ENCODE measurements around the gene SMAD4. TPM values are rescaled to one million over a fixed set of nuclear protein-coding genes. Genes with fewer than 3 reads are reported as not detected.

SMAD4 gene
- total RNA-seq, 6 experiments from 2014 or later: 77.2 to 97.9 (median 84.0) TPM

DNA sequence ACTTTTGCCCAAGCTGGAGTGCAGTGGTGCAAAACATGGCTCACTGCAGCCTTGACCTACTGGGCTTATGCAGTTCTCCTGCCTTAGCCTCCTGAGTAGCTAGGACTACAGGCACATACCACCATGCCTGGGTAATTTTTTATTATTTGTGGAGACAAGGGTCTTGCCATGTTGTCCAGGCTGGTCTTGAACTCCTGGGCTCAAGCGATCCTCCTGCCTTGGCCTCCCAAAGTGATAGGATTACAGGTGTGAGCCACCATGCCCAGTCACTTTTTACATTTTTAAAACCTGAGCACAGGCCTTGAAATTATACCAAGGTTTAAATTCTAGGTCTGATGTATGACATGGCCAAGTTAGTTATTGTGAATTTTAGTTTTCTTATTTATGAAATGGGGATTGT lies 18.2 kb downstream of the SMAD4 start:
- H3K4me3 Mint-ChIP-seq: no peak overlapping the region
- no peak overlapping the region for H3K27ac Mint-ChIP-seq
- H3K27me3 Mint-ChIP-seq (ENCODE audit: insufficient read depth): no peaks in the 10 kb centered on the region
- TF ChIP-seq, protein P1, sequence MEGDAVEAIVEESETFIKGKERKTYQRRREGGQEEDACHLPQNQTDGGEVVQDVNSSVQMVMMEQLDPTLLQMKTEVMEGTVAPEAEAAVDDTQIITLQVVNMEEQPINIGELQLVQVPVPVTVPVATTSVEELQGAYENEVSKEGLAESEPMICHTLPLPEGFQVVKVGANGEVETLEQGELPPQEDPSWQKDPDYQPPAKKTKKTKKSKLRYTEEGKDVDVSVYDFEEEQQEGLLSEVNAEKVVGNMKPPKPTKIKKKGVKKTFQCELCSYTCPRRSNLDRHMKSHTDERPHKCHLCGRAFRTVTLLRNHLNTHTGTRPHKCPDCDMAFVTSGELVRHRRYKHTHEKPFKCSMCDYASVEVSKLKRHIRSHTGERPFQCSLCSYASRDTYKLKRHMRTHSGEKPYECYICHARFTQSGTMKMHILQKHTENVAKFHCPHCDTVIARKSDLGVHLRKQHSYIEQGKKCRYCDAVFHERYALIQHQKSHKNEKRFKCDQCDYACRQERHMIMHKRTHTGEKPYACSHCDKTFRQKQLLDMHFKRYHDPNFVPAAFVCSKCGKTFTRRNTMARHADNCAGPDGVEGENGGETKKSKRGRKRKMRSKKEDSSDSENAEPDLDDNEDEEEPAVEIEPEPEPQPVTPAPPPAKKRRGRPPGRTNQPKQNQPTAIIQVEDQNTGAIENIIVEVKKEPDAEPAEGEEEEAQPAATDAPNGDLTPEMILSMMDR (IDR thresholded peaks at IDR 0.05): no peak
- no peak for DNase-seq
- H3K36me3 Mint-ChIP-seq (ENCODE audit: low read depth): peaks cover 9% of the 10 kb centered on the region
- no peaks in the 10 kb centered on the region for H3K9me3 Mint-ChIP-seq
- peaks cover 29% of the 10 kb centered on the region for H3K4me1 Mint-ChIP-seq (ENCODE audit: low read depth)

DNA sequence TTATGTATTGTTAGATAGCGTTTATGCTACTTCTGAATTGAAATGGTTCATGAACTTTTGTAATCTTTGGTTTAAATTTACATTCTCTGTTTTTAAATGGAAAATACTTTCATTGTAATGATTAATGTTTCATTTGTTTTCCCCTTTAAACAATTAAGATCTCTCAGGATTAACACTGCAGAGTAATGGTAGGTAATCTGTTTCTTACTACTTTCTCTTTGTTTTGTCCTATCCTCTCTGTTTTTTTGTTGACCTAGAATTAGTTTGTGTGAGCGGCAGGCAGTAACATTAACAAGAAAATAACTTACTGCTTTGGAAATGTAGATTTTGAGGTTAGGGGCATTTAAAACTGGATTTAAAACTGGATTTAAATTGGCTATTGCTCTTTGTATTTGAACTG lies 19.1 kb downstream of the SMAD4 start:
- Mint-ChIP-seq H3K36me3 (ENCODE audit: low read depth) (peaks cover 9% of the 10 kb centered on the region), H3K27ac (no peak overlapping the region), H3K9me3 (no peaks in the 10 kb centered on the region), H3K4me1 (ENCODE audit: low read depth) (peaks cover 30% of the 10 kb centered on the region), H3K4me3 (no peak overlapping the region), H3K27me3 (ENCODE audit: insufficient read depth) (no peaks in the 10 kb centered on the region)
- no peak for DNase-seq
- TF ChIP-seq, protein P1 (IDR thresholded peaks at IDR 0.05): no peak

DNA sequence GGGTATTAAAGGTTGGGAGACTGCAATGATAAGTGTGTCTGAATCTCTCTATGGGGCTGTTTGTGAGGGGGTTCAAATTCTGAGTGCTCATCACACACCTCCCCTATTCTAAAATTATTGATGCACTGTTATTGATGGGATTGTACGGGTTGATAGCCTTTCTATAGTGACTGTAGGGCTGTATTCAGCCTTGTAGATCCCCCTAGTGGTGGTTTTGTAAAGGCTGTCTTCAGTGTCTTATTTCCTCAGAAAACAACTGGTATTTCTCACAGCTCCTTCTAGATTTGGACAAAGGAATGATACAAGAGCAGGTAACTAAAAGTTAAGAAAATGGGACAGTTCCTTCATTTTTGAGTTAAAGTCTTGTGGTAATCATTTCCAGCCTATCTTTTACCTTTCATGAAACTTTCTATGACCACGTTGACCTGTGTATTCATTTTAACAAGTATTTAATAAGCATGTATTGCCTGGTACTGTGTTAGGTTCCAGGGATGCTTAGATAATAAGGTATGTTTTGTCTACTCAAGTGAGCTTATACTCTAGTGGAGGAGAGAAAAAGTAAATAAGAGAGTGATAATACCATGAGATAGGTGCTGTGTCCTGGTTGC lies 21.2 kb downstream of the SMAD4 start:
- peaks cover 13% of the 10 kb centered on the region for H3K4me1 Mint-ChIP-seq (ENCODE audit: low read depth)
- H3K36me3 Mint-ChIP-seq (ENCODE audit: low read depth): peaks cover 9% of the 10 kb centered on the region
- H3K9me3 Mint-ChIP-seq: no peaks in the 10 kb centered on the region
- no peak overlapping the region for H3K27ac Mint-ChIP-seq
- no peak overlapping the region for H3K4me3 Mint-ChIP-seq
- TF ChIP-seq, protein P1 (IDR thresholded peaks at IDR 0.05): peak; percentile 91
- DNase-seq: peak; percentile 43
- no peaks in the 10 kb centered on the region for H3K27me3 Mint-ChIP-seq (ENCODE audit: insufficient read depth)

DNA sequence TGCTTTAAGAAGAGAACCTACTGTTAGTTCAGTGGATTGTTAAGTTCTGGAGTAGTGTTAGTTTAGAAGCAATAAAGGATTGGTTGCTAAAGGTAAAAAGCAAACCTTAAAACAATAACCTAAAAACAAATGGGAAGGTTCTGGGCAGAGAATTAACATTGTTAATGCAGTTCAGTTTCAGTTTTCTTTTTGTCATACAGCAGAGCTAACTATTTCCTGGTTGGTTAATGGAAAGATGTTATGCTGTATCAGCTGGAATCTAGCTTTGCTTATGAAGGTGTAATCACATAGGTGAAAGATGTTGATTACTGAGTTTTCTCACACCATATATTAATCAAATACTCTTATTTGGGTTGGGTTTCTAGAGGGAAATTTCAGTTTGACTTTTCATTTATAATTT lies 23.8 kb downstream of the SMAD4 start:
- Mint-ChIP-seq H3K4me1 (ENCODE audit: low read depth) (peaks cover 13% of the 10 kb centered on the region), H3K27me3 (ENCODE audit: insufficient read depth) (no peaks in the 10 kb centered on the region), H3K36me3 (ENCODE audit: low read depth) (peaks cover 12% of the 10 kb centered on the region), H3K4me3 (no peak overlapping the region; the same call in 1 of the 2 replicates), H3K9me3 (no peaks in the 10 kb centered on the region), H3K27ac (peak overlapping the region; percentile 47; the same call in 1 of the 2 replicates)
- TF ChIP-seq, protein P1 (IDR thresholded peaks at IDR 0.05): no peak
- DNase-seq: no peak

DNA sequence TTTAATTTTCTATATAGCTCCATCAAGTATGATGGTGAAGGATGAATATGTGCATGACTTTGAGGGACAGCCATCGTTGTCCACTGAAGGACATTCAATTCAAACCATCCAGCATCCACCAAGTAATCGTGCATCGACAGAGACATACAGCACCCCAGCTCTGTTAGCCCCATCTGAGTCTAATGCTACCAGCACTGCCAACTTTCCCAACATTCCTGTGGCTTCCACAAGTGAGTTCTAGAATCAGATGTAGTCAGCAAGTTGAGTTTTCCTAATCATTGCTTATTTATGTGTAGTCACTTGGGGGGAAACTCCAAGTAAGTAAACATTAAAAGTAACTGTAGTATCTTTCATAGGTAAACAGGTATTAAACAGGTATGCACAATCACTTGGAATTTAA lies 24.8 kb downstream of the SMAD4 start:
- H3K36me3 Mint-ChIP-seq (ENCODE audit: low read depth): peaks cover 10% of the 10 kb centered on the region
- H3K4me3 Mint-ChIP-seq: no peak overlapping the region
- no peak overlapping the region for H3K27ac Mint-ChIP-seq
- TF ChIP-seq, protein P1 (IDR thresholded peaks at IDR 0.05): no peak
- no peaks in the 10 kb centered on the region for H3K9me3 Mint-ChIP-seq
- DNase-seq: peak; percentile 36
- peaks cover 13% of the 10 kb centered on the region for H3K4me1 Mint-ChIP-seq (ENCODE audit: low read depth)
- no peaks in the 10 kb centered on the region for H3K27me3 Mint-ChIP-seq (ENCODE audit: insufficient read depth)
